Lower leg skin (tissue), 3 donors: Measurements from ENCODE around the gene AEBP1.

Source experiments
- CTCF ChIP-seq, 3 donors: fragments of 450-650 bp; IDR thresholded peaks; one replicate each; pipeline ENCODE4 v1.5.1; 2016; ENCODE audit warnings: antibody characterized with exemption in 3 of 3, mild to moderate bottlenecking in 3 of 3, moderate library complexity in 2 of 3
- POLR2A ChIP-seq, 2 donors: fragments of 450-650 bp; IDR thresholded peaks; one replicate each; pipeline ENCODE4 v1.6.1; 2016 to 2017; ENCODE audit warnings: antibody characterized with exemption in 2 of 2, mild to moderate bottlenecking in 1 of 2, moderate library complexity in 1 of 2

DNA sequence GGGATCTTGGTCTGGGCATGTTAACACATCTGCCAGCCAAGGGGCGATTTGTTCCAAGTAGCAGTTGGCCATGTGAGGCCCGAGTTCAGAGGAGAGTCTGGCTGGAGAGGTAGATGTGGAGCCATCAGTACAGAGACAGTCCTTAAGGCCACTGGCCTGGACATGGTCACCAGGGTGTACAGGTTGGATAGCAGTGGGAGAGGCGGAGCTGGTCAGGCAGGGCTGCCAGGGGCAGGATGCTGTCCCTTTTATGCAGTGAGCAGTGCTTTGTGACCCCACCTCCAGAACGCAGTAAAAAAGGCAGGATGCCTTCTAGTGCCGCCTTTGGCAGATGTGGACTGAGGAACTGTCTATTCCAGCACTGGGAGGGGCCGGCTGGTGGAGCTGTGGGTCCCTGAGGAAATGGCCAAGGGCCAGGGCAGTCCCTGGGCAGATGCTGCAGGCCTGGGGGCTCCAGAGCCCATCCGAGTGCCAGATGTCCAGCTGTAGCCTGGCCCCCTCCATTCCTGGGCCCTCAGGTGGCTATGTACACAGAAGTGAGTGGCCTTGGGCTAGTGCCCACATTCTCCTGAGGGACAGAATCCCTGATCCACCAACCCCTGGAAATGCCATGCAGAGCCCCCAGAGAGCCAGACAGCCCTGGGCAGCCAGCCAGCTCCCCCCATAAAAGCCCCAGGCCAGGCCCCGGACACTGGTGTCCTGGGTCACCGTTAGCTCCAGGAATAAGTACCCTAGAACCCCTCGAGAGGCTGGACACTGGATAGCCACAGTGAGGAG lies 54.1 kb downstream of the AEBP1 start:
- TF ChIP-seq CTCF (IDR thresholded peaks at IDR 0.05): no peak
- no peak for TF ChIP-seq POLR2A (IDR thresholded peaks at IDR 0.05)
